NCI-H187 treated with DMSO at 0.1 percent for 48 hours (cell line): ENCODE results near the gene LRP11.
"Not testable (repeated sequence)": the region's sequence is repeated elsewhere in the genome, so short reads cannot be mapped to it uniquely, and the experiment has no call there.

Experiments
- DNase-seq: peaks from one replicate; lab custom pipeline; 2025; lab: John Stamatoyannopoulos, UW

Gene LRP11

GRCh38 chr6:149897855-149898744, 33.9 kb upstream of the LRP11 start, which contains the start of gene RAET1E:
Gene RAET1E (minus strand): TSS chr6:149898113. CDS start chr6:149890901, 7,212 bp downstream.
- no peak for DNase-seq

GRCh38 chr6:149897015-149897697, 33.0 kb upstream of the LRP11 start:
- no peak for DNase-seq

- no peak for DNase-seq
These were observed 32.3 kb upstream of the LRP11 start for GRCh38 chr6:149896491-149896890.

- no peak for DNase-seq
These were observed 31.7 kb upstream of the LRP11 start for GRCh38 chr6:149895833-149896271.

GRCh38 chr6:149895048-149895590, 31.0 kb upstream of the LRP11 start:
- DNase-seq: no peak

- DNase-seq: not testable (repeated sequence)
These were observed 27.7 kb upstream of the LRP11 start for GRCh38 chr6:149891864-149892263.

- no peak for DNase-seq
These were observed 27.1 kb upstream of the LRP11 start for GRCh38 chr6:149891259-149891658.

GRCh38 chr6:149890629-149891045, 26.5 kb upstream of the LRP11 start:
- DNase-seq: no peak

GRCh38 chr6:149889326-149889725, 25.2 kb upstream of the LRP11 start:
- DNase-seq: no peak

- peak; percentile 56 for DNase-seq
These were observed 24.5 kb upstream of the LRP11 start for GRCh38 chr6:149888659-149889058.

GRCh38 chr6:149888093-149888492, 23.9 kb upstream of the LRP11 start:
- DNase-seq: no peak

GRCh38 chr6:149887343-149887742, 23.2 kb upstream of the LRP11 start:
- no peak for DNase-seq

GRCh38 chr6:149885888-149886287, 21.7 kb upstream of the LRP11 start:
- DNase-seq: no peak

- no peak for DNase-seq
These were observed 20.5 kb upstream of the LRP11 start for GRCh38 chr6:149884617-149885016.

GRCh38 chr6:149884215-149884614, 20.1 kb upstream of the LRP11 start:
- no peak for DNase-seq

GRCh38 chr6:149881860-149882259, 17.7 kb upstream of the LRP11 start:
- no peak for DNase-seq

GRCh38 chr6:149881066-149881766, 17.1 kb upstream of the LRP11 start:
- no peak for DNase-seq

GRCh38 chr6:149877659-149878058, 13.5 kb upstream of the LRP11 start:
- DNase-seq: no peak

- no peak for DNase-seq
These were observed 12.2 kb upstream of the LRP11 start for GRCh38 chr6:149876241-149876933.

- no peak for DNase-seq
These were observed 8.1 kb upstream of the LRP11 start for GRCh38 chr6:149872233-149872632.

GRCh38 chr6:149871182-149871581, 7.0 kb upstream of the LRP11 start:
- DNase-seq: no peak
